Neutrophil (primary cell): Measurements from ENCODE around the gene TIMM50.

ENCODE experiments used
- H3K27ac ChIP-seq: fragments of 200-600 bp; sonication (generic); 2 replicates; pipeline ENCODE4 v1.5.1; 2016; ENCODE audit warnings: mild to moderate bottlenecking, moderate library complexity
- H3K27me3 ChIP-seq: fragments of 200-600 bp; sonication (generic); 2 replicates; pipeline ENCODE4 v1.6.0; 2016; ENCODE audit warnings: mild to moderate bottlenecking
- H3K36me3 ChIP-seq: fragments of 200-600 bp; sonication (generic); 2 replicates; pipeline ENCODE4 v1.5.1; 2017
- H3K4me1 ChIP-seq, 2 experiments: fragments of 200-600 bp in 1 of 2; sonication (generic) in 1 of 2; 1 replicate in 1 of 2; 2 replicates in 1 of 2; pipeline versions ENCODE4 v1.5.1 to v1.6.1; 2013 to 2016; ENCODE audit warnings: low read depth in 1 of 2, low read length in 1 of 2, mild to moderate bottlenecking in 1 of 2, moderate library complexity in 1 of 2; ENCODE audit not compliant: control insufficient read depth in 1 of 2, insufficient read depth in 1 of 2
- H3K4me3 ChIP-seq, 2 experiments: fragments of 200-600 bp in 1 of 2; sonication (generic) in 1 of 2; 1 replicate in 1 of 2; 2 replicates in 1 of 2; pipeline ENCODE4 v1.5.1; 2013 to 2016; ENCODE audit warnings: low read depth in 1 of 2, low read length in 1 of 2, mild to moderate bottlenecking in 1 of 2, moderate library complexity in 1 of 2
- H3K9me3 ChIP-seq: fragments of 200-600 bp; sonication (generic); 2 replicates; pipeline ENCODE4 v1.5.1; 2016
- TF ChIP-seq, protein P1 (sequence below): fragments of 200-600 bp; sonication (generic); IDR thresholded peaks from 2 replicates; pipeline ENCODE4 v1.5.1; 2016; ENCODE audit warnings: antibody characterized with exemption

Gene TIMM50

DNA sequence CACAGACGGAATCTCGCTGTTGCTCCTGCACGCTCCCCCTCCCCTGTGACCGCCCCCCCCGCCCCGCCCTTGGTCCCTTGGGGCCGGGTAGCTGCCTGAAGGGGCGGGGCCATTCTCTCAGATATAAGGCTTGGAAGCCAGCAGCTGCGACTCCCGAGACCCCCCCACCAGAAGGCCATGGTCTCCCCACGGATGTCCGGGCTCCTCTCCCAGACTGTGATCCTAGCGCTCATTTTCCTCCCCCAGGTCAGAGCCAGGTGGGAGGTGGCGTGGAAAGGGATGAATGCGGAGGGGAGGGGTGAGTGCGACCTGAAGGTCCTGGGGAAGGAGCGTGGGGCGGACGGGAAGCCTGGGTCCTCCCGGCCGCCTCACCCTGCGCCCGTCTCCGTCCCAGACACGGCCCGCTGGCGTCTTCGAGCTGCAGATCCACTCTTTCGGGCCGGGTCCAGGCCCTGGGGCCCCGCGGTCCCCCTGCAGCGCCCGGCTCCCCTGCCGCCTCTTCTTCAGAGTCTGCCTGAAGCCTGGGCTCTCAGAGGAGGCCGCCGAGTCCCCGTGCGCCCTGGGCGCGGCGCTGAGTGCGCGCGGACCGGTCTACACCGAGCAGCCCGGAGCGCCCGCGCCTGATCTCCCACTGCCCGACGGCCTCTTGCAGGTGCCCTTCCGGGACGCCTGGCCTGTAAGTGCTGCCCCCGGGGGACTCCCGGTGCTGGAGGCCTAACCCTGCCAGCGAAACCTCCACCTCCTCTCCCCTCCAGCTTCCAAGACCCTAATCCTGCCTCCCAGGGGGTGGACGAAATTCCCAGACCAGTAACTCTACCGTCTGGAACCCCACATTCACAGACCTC is 18.4 kb downstream of the TIMM50 start, which contains the start of gene DLL3:
DLL3 (plus strand) TSS at position 150 of the 845 bp plus-strand sequence; CDS start at position 178, 28 bp downstream.
- Histone ChIP-seq H3K27me3 (peaks cover 91% of the 10 kb centered on the region), H3K27ac (no peak within 1 kb of the TSS), H3K4me3 (no peak within 1 kb of the TSS), H3K36me3 (no peaks in the 10 kb centered on the region), H3K4me1 (no peaks in the 10 kb centered on the region), H3K9me3 (no peaks in the 10 kb centered on the region)
- TF ChIP-seq, protein P1, sequence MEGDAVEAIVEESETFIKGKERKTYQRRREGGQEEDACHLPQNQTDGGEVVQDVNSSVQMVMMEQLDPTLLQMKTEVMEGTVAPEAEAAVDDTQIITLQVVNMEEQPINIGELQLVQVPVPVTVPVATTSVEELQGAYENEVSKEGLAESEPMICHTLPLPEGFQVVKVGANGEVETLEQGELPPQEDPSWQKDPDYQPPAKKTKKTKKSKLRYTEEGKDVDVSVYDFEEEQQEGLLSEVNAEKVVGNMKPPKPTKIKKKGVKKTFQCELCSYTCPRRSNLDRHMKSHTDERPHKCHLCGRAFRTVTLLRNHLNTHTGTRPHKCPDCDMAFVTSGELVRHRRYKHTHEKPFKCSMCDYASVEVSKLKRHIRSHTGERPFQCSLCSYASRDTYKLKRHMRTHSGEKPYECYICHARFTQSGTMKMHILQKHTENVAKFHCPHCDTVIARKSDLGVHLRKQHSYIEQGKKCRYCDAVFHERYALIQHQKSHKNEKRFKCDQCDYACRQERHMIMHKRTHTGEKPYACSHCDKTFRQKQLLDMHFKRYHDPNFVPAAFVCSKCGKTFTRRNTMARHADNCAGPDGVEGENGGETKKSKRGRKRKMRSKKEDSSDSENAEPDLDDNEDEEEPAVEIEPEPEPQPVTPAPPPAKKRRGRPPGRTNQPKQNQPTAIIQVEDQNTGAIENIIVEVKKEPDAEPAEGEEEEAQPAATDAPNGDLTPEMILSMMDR, result no peak

DNA sequence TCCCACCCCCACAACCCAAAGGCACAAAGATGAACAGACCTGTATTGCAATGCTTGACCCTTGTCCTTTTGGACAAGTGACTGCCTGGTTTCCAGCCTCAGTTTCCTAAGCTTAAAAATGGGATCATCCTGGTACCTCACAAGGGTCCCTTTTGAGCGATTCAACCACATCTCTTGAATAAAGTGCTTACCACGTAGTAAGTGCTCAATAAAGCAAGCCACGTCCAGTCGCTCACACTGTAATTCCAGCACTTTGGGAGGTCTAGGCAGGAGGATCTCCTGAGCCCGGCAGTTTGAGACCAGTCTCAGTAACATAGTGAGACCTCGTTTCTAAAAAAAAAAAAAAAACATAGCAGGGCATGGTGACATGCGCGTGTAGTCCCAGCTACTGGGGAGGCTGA is 19.3 kb downstream of the TIMM50 start:
- Histone ChIP-seq H3K27me3 (peaks cover 100% of the 10 kb centered on the region), H3K4me1 (no peaks in the 10 kb centered on the region)

DNA sequence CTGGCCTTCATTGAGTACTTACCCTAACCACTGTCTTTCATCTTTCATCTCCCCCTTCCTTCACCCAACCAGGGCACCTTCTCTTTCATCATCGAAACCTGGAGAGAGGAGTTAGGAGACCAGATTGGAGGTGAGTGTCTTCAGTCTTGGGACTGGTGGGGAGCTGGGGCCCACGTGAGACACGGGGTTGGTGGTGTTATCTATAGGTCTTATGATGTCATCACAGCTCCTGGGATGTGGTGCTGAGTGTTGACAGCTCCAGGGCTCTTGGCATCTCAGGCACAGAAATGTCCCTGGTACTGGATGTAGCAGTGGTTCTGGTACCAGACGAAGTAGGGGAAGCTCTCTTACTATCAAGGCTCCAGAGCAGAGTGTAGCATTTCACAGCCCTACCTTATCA is 19.9 kb downstream of the TIMM50 start:
- H3K4me1 ChIP-seq, result no peaks in the 10 kb centered on the region
- no peaks in the 10 kb centered on the region for H3K9me3 ChIP-seq
- no peaks in the 10 kb centered on the region for H3K36me3 ChIP-seq
- H3K27ac ChIP-seq, result no peak overlapping the region
- TF ChIP-seq, protein P1, result no peak
- H3K27me3 ChIP-seq, result peaks cover 100% of the 10 kb centered on the region
- H3K4me3 ChIP-seq, result no peak overlapping the region

More for the DNA sequence above, 19.3 kb downstream of the TIMM50 start:
- Histone ChIP-seq H3K36me3 (no peaks in the 10 kb centered on the region), H3K4me3 (no peak overlapping the region), H3K9me3 (no peaks in the 10 kb centered on the region), H3K27ac (no peak overlapping the region)
- TF ChIP-seq, protein P1, result no peak

DNA sequence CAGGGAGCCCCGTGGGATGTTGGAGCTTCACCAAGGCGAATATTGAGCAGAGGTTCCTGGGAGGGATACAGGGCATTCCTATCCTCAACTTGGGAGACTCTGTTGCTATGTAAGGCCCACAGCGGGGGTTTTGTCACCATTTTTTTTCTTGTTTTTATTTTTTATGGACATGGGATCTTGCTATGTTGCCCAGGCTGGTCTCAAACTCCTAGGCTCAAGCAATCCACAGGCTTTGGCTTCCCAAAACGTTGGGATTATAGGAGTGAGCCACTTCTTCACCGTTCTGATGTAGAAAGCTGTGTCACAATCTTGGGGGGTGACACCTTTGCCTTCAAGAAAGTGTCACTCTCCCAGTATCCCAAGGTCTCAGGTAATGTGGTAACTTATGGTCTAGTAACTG is 20.7 kb downstream of the TIMM50 start:
- no peaks in the 10 kb centered on the region for H3K9me3 ChIP-seq
- TF ChIP-seq, protein P1, result no peak
- no peaks in the 10 kb centered on the region for H3K36me3 ChIP-seq
- H3K27me3 ChIP-seq, result peaks cover 100% of the 10 kb centered on the region
- H3K4me3 ChIP-seq, result no peak overlapping the region
- no peak overlapping the region for H3K27ac ChIP-seq
- no peaks in the 10 kb centered on the region for H3K4me1 ChIP-seq

DNA sequence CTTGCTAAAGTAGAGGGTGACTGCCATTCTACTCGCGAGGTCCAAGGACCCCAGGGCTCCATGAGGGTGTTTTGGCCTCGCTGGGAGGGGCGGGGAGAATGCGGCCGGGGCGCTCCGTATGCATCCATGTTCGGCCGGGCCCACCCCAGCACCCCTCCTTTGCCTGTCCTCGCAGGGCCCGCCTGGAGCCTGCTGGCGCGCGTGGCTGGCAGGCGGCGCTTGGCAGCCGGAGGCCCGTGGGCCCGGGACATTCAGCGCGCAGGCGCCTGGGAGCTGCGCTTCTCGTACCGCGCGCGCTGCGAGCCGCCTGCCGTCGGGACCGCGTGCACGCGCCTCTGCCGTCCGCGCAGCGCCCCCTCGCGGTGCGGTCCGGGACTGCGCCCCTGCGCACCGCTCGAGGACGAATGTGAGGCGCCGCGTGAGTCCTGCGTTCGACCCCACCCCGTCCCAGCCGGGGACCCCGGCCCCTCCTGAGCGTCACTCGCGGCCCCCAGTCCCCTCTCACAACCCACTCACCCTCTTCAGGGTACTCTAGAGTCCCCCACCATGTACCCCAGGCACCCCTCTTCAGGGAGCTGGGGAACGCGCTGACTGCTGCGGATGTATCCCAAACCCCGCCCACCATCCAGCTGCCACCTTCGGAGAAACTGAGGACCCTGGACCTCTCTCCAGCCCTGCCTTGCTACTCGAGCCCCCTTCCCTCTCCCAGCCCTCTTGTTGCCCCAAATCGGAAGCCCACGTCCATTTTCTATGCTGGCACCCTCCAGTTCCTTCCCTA is 22.2 kb downstream of the TIMM50 start:
- H3K27me3 ChIP-seq, result peaks cover 100% of the 10 kb centered on the region

More for the DNA sequence above, 22.2 kb downstream of the TIMM50 start:
- Histone ChIP-seq H3K4me3 (no peak overlapping the region), H3K9me3 (no peaks in the 10 kb centered on the region), H3K4me1 (peaks cover 0 to 3% of the 10 kb centered on the region in 2 experiments), H3K27ac (no peak overlapping the region), H3K36me3 (no peaks in the 10 kb centered on the region)
- TF ChIP-seq, protein P1, result peak; percentile 85
